K562 (cell line): ENCODE measurements around the gene UBE2G2. TPM values are rescaled to one million over a fixed set of nuclear protein-coding genes. Genes with fewer than 3 reads are reported as not detected.

Source experiments
- ATAC-seq: fragments of 200-7000 bp; cut with Tn5 transposase; 3 replicates; pipeline ENCODE4 v1.9.1; 2020; ENCODE audit warnings: moderate library complexity
- BruUV-seq: library from RNA; stranded (reverse); fragments of 400-500 nt; replicated peaks from 2 replicates; lab custom pipeline; 2021; lab: Mats Ljungman, UMichigan
- CTCF ChIA-PET: fragments of 300-600 bp; formaldehyde crosslinking; extraction: SDS; loops from one replicate; lab custom pipeline; 2021; ENCODE audit warnings: low intra/inter-chr PET ratio; lab: Yijun Ruan, JAX
- POLR2A ChIA-PET: fragments of 300-600, 350-650 bp; sonication (Branson Sonifier 250); formaldehyde crosslinking; extraction: SDS; loops from one replicate; lab custom pipeline; 2021; ENCODE audit warnings: antibody characterized with exemption, inconsistent platforms; lab: Yijun Ruan, JAX
- DNase-seq, 4 experiments: peaks; one replicate each; pipeline versions ENCODE4 v3.0.0 to v3.0.0-alpha.2; 2011 to 2018; ENCODE audit warnings: low spot score in 3 of 4, mixed read lengths in 3 of 4; ENCODE audit errors: extremely low read depth in 1 of 4
- FAIRE-seq: peaks from 2 replicates; lab custom pipeline; 2011; peaks lifted over from hg19 to GRCh38; lab: Jason Lieb, UNC
- H2AFZ ChIP-seq: 2 replicates; pipeline ENCODE4 v1.6.0; 2011; ENCODE audit warnings: low read depth, low read length, control low read depth, inconsistent platforms
- H3K27ac ChIP-seq: fragments of 200-600 bp; 3 replicates; pipeline ENCODE4 v1.8.0; 2011; ENCODE audit warnings: low read depth, mild to moderate bottlenecking, control low read depth, inconsistent platforms, low read length, moderate library complexity, mixed read lengths; ENCODE audit errors: extremely low read depth
- H3K27me3 ChIP-seq, 2 experiments: fragments of 300-600 bp in 1 of 2; 2 replicates in 1 of 2; 3 replicates in 1 of 2; pipeline versions ENCODE4 v1.6.0 to v1.8.0; 2011; ENCODE audit warnings: inconsistent platforms in 2 of 2, low read length in 2 of 2, mild to moderate bottlenecking in 1 of 2, mixed read lengths in 1 of 2, moderate library complexity in 1 of 2; ENCODE audit not compliant: control insufficient read depth in 2 of 2, insufficient read depth in 2 of 2
- H3K36me3 ChIP-seq: fragments of 300-600 bp; 3 replicates; pipeline ENCODE4 v1.8.0; 2011; ENCODE audit warnings: mild to moderate bottlenecking, low read length, inconsistent platforms; ENCODE audit not compliant: control insufficient read depth, insufficient read depth
- H3K4me1 ChIP-seq, 2 experiments: fragments of 200-600 bp in 1 of 2; replicated peaks in 1 of 2; 2 replicates in 1 of 2; 3 replicates in 1 of 2; pipeline versions ENCODE4 v1.5.1 to v1.8.0; 2011; ENCODE audit warnings: inconsistent platforms in 2 of 2, low read length in 2 of 2, mild to moderate bottlenecking in 1 of 2, mixed read lengths in 1 of 2, moderate library complexity in 1 of 2; ENCODE audit not compliant: control insufficient read depth in 2 of 2, insufficient read depth in 2 of 2
- H3K4me2 ChIP-seq: 2 replicates; pipeline ENCODE4 v1.6.1; 2011; ENCODE audit warnings: low read length, control low read depth, inconsistent platforms, mixed read lengths; ENCODE audit not compliant: insufficient read depth
- H3K4me3 ChIP-seq: fragments of 200-600 bp; sonication (generic), shearing (Covaris generic); 2 replicates; pipeline ENCODE4 v1.5.1; 2016; ENCODE audit warnings: control low read depth, inconsistent platforms
- H3K79me2 ChIP-seq: fragments of 200-600 bp; 3 replicates; pipeline ENCODE4 v1.8.0; 2011; ENCODE audit warnings: low read length, inconsistent platforms; ENCODE audit not compliant: control insufficient read depth, insufficient read depth
- H3K9ac ChIP-seq, 2 experiments: 2 replicates each; pipeline versions ENCODE4 v1.6.0 to v1.6.1; 2011; ENCODE audit warnings: low read depth in 2 of 2, low read length in 2 of 2, control low read depth in 1 of 2, inconsistent platforms in 1 of 2, mild to moderate bottlenecking in 1 of 2, mixed read lengths in 1 of 2; ENCODE audit not compliant: insufficient read depth in 1 of 2
- H3K9me1 ChIP-seq: one replicate; pipeline ENCODE4 v1.6.0; 2011; ENCODE audit warnings: inconsistent platforms, mild to moderate bottlenecking, low read length, moderate library complexity; ENCODE audit not compliant: control insufficient read depth, insufficient read depth
- H3K9me3 ChIP-seq: replicated peaks from 2 replicates; pipeline ENCODE4 v1.5.1; 2011; ENCODE audit warnings: low read depth, low read length, inconsistent platforms; ENCODE audit not compliant: control insufficient read depth, insufficient read depth
- H4K20me1 ChIP-seq: replicated peaks from 2 replicates; pipeline ENCODE4 v1.6.1; 2011; ENCODE audit warnings: low read length, inconsistent platforms, mixed read lengths; ENCODE audit not compliant: control insufficient read depth, insufficient read depth
- ARID2 ChIP-seq: fragments of 450-650 bp; IDR thresholded peaks from 2 replicates; pipeline ENCODE4 v1.6.1; 2017; ENCODE audit warnings: antibody characterized with exemption, mild to moderate bottlenecking
- ARNT ChIP-seq, 2 experiments: fragments of 450-650 bp; IDR thresholded peaks; 2 replicates each; pipeline ENCODE4 v1.6.1; 2016; ENCODE audit warnings: mild to moderate bottlenecking in 1 of 2
- CC2D1A ChIP-seq: fragments of 450-650 bp; IDR thresholded peaks from 2 replicates; pipeline ENCODE4 v1.6.1; 2017; ENCODE audit warnings: mild to moderate bottlenecking
- FOXK2 ChIP-seq, 2 experiments: fragments of 450-650 bp; IDR thresholded peaks in 1 of 2; conservative IDR thresholded peaks in 1 of 2; 2 replicates each; pipeline ENCODE4 v1.6.1; 2016; ENCODE audit warnings: low read depth in 2 of 2, mild to moderate bottlenecking in 1 of 2
- GATA2 ChIP-seq: sonication (generic); formaldehyde crosslinking; IDR thresholded peaks from 2 replicates; pipeline ENCODE4 v1.4.0; 2020; ENCODE audit warnings: mild to moderate bottlenecking, missing genetic modification reagents
- LEF1 ChIP-seq: fragments of 450-650 bp; IDR thresholded peaks from 2 replicates; pipeline ENCODE4 v1.6.1; 2016; ENCODE audit warnings: mild to moderate bottlenecking
- MLLT1 ChIP-seq, 2 experiments: fragments of 450-650 bp; IDR thresholded peaks; 2 replicates each; pipeline ENCODE4 v1.6.1; 2016
- NBN ChIP-seq: fragments of 450-650 bp; IDR thresholded peaks from 2 replicates; pipeline ENCODE4 v1.6.1; 2016; ENCODE audit warnings: low read depth, mild to moderate bottlenecking
- NR2C1 ChIP-seq, 2 experiments: fragments of 450-650 bp; IDR thresholded peaks; 2 replicates each; pipeline ENCODE4 v1.6.1; 2017; ENCODE audit warnings: mild to moderate bottlenecking in 2 of 2, antibody characterized with exemption in 1 of 2, inconsistent platforms in 1 of 2, missing compliant biosample characterization in 1 of 2, missing genetic modification characterization in 1 of 2
- PKNOX1 ChIP-seq: fragments of 450-650 bp; IDR thresholded peaks from 2 replicates; pipeline ENCODE4 v1.6.1; 2016
- RAD21 ChIP-seq, 2 experiments: fragments of 250-450 bp in 1 of 2; fragments of 450-650 bp in 1 of 2; sonication (Bioruptor Pico) in 1 of 2; formaldehyde crosslinking in 1 of 2; IDR thresholded peaks in 1 of 2; conservative IDR thresholded peaks in 1 of 2; 2 replicates each; pipeline versions ENCODE4 v1.4.0 to v1.8.0; 2020 to 2022; ENCODE audit warnings: mild to moderate bottlenecking in 2 of 2, moderate library complexity in 1 of 2
- RAD51 ChIP-seq: fragments of 450-650 bp; IDR thresholded peaks from 2 replicates; pipeline ENCODE4 v1.7.1; 2016; ENCODE audit warnings: low read depth, mild to moderate bottlenecking, borderline replicate concordance
- SMC3 ChIP-seq: conservative IDR thresholded peaks from 2 replicates; pipeline ENCODE4 v1.6.1; 2011; ENCODE audit warnings: low read depth, low read length, improper control_type of control experiment; ENCODE audit not compliant: insufficient read depth
- ZFX ChIP-seq: sonication (generic); formaldehyde crosslinking; IDR thresholded peaks from 2 replicates; pipeline ENCODE4 v1.8.0; 2022; ENCODE audit warnings: mild to moderate bottlenecking, missing genetic modification reagents, moderate library complexity
- ZNF584 ChIP-seq: fragments of 200-800 bp; sonication (Bioruptor generic); IDR thresholded peaks from 2 replicates; pipeline ENCODE4 v1.6.1; 2016; ENCODE audit warnings: low read depth, mild to moderate bottlenecking, missing genetic modification characterization, missing compliant biosample characterization
- ZNF668 ChIP-seq: fragments of 250-450 bp; sonication (Bioruptor Pico); IDR thresholded peaks from 2 replicates; pipeline ENCODE4 v1.8.0; 2022; ENCODE audit warnings: mild to moderate bottlenecking, inconsistent platforms
- WGBS: fragments of 100-300 bp; shearing (Covaris generic); methylation state at CpG from one replicate; pipeline ENCODE4 v1.1.6; 2016; ENCODE audit warnings: low coverage, mixed read lengths; ENCODE audit not compliant: insufficient coverage; ENCODE audit errors: missing lambda C conversion rate; 5-methylcytosine and 5-hydroxymethylcytosine counted together
- in situ Hi-C: fragments of 300-500 bp; cut with MboI; formaldehyde crosslinking; loops from 4 replicates; pipeline ENCODE4 v1.15.0; 2018; ENCODE audit warnings: inconsistent platforms, mixed read lengths
- intact Hi-C: fragments of 100-400 bp; cut with micrococcal nuclease; formaldehyde crosslinking; loops from 2 replicates; pipeline ENCODE4 v1.14.2; 2022
- polyA plus RNA-seq, 8 experiments: library from polyadenylated mRNA; depleted of rRNA in 4 of 8; stranded (reverse) in 5 of 8; unstranded in 3 of 8; fragments of >200 nt; fragmentation: Nextera tagmentation in 2 of 8; fragmentation: Illumina TruSeq in 1 of 8; extraction: Ambion mirVana in 2 of 8; extraction: Trizol in 1 of 8; gene quantifications; 2 replicates each; pipeline versions ENCODE4 v1.2.1 to v1.2.3, GENCODE V29; 2011 to 2014; ENCODE audit warnings: inconsistent platforms in 1 of 8, missing spikeins in 1 of 8
- total RNA-seq, 7 experiments: library from RNA; depleted of rRNA in 6 of 7; stranded (reverse); fragments of >200 nt in 6 of 7; fragmentation: Illumina TruSeq in 2 of 7; extraction: Trizol in 2 of 7; gene quantifications; 2 replicates each; pipeline versions ENCODE4 v1.2.1 to v1.2.3, GENCODE V29; 2011 to 2021; ENCODE audit warnings: low replicate concordance in 1 of 7
- TF ChIP-seq, protein P1 (sequence below): fragments of 450-650 bp; formaldehyde crosslinking; IDR thresholded peaks from 2 replicates; pipeline ENCODE4 v1.4.0; 2020; ENCODE audit warnings: mild to moderate bottlenecking, moderate library complexity

Gene UBE2G2
- total and polyA plus RNA-seq, 9 of the 15 experiments (the other 6 are each of a cell fraction or from before 2014, with no cell fraction given) = 47.5 to 225 (median 140) TPM

DNA sequence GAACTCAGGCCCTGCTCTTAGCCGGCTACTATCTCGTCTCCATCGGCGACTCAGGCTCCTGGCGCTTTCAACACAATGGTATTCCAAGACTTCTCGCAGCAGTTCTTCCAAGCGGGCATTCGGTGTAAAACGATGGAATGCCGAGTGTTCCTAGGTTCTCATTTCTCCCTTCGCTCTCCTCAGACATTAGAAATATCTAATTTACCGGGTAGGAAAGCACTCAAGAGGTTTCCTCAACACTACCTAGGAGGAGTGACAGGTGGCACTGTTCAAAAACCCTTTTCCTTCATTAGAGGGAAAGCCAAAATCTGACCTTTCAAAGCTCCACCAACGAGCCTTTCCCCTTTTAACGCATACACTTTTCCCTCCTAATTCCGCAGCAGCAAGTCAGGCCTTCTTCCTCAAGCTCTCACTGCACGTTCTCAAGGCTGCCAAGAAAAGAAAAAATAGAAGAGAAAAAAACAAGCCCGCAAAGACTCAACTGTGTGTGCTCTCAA, 601 bp downstream of the UBE2G2 start:
- in situ Hi-C loops (no loop called here), intact Hi-C loops (loop anchor here (2.0 to 5.0 kb wide), 3 partner anchors 46 to 132 kb away; no protein-coding TSS in a partner anchor)
- Histone ChIP-seq H3K4me1 (peaks cover 19 to 27% of the 10 kb centered on the region in 2 experiments), H3K4me2 (peak overlapping the region; percentile 95), H3K36me3 (peaks cover 78% of the 10 kb centered on the region), H3K4me3 (peak overlapping the region; percentile 83), H3K27me3 (no peaks in the 10 kb centered on the region), H2AFZ (peak overlapping the region; percentile 91), H4K20me1 (peaks cover 8% of the 10 kb centered on the region; the same call in 1 of the 2 replicates), H3K79me2 (peaks cover 76% of the 10 kb centered on the region), H3K9me3 (no peaks in the 10 kb centered on the region; the same call in 1 of the 2 replicates), H3K27ac (peak overlapping the region; percentile 93), H3K9ac (peak overlapping the region; percentile 83 to 97), H3K9me1 (no peaks in the 10 kb centered on the region)
- ATAC-seq = peak; percentile 68
- ChIA-PET POLR2A (interaction anchor here (0.6 to 5.5 kb wide), 20 partner anchors 7 to 540 kb away, joined by 3 to 33 read pairs (median 3); partner anchors contain the start of genes PTTG1IP and SUMO3), CTCF (interaction anchor here (0.7 to 1.4 kb wide), 8 partner anchors 34 to 132 kb away, joined by 3 to 5 read pairs (median 4); no protein-coding TSS in a partner anchor)
- 0% methylated on average over 17 of the region's 17 CpGs for WGBS
- peak; percentile 83 for FAIRE-seq
- BruUV-seq = TSS peak; percentile 38
- peak; percentile 41 to 72 (median 62) for DNase-seq
- peak; percentile 14; the same call in 1 of the 2 replicates for TF ChIP-seq ZFX (CRISPR knock-in tag)
- no peak for TF ChIP-seq RAD51
- TF ChIP-seq CC2D1A = 0 out of 2 replicates have a peak, but pooled peaks have one; percentile 23
- TF ChIP-seq, protein P1, sequence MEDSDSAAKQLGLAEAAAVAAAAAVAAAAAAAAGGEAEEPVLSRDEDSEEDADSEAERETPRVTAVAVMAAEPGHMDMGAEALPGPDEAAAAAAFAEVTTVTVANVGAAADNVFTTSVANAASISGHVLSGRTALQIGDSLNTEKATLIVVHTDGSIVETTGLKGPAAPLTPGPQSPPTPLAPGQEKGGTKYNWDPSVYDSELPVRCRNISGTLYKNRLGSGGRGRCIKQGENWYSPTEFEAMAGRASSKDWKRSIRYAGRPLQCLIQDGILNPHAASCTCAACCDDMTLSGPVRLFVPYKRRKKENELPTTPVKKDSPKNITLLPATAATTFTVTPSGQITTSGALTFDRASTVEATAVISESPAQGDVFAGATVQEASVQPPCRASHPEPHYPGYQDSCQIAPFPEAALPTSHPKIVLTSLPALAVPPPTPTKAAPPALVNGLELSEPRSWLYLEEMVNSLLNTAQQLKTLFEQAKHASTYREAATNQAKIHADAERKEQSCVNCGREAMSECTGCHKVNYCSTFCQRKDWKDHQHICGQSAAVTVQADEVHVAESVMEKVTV (CRISPR knock-in tag) = 0 out of 2 replicates have a peak, but pooled peaks have one; percentile 21
- TF ChIP-seq LEF1 = 0 out of 2 replicates have a peak, but pooled peaks have one; percentile 23
- 0 out of 4 replicates have a peak, but pooled peaks of 1 of the 2 experiments have one; percentile 43 for TF ChIP-seq MLLT1 (IDR thresholded peaks at IDR 0.05)
- peak; percentile 13; the same call in 1 of the 2 replicates for TF ChIP-seq SMC3
- peak; percentile 14; the same call in 1 of the 2 replicates for TF ChIP-seq GATA2 (CRISPR knock-in tag)
- no peak for TF ChIP-seq NR2C1 (IDR thresholded peaks at IDR 0.05)
- TF ChIP-seq NR2C1 (tag; IDR thresholded peaks at IDR 0.05) = peak; percentile 18
- 0 out of 4 replicates have a peak, but pooled peaks of 1 of the 2 experiments have one; percentile 2 for TF ChIP-seq FOXK2 (conservative IDR thresholded peaks at IDR 0.05 in 1 of 2, IDR thresholded peaks at IDR 0.05 in 1 of 2; ENCODE audit: low read depth in 2 of 2)
- TF ChIP-seq ARNT (IDR thresholded peaks at IDR 0.05) = peak in 1 of 2 experiments; percentile 26; a peak in 1 of 4 replicates
- TF ChIP-seq PKNOX1 = peak; percentile 76
- 0 out of 2 replicates have a peak, but pooled peaks have one; percentile 5 for TF ChIP-seq ARID2
- 0 out of 2 replicates have a peak, but pooled peaks have one; percentile 18 for TF ChIP-seq ZNF584 (CRISPR knock-in tag)
- TF ChIP-seq NBN = peak; percentile 43; the same call in 1 of the 2 replicates
- peak; percentile 47 to 63; a peak in 3 of 4 replicates for TF ChIP-seq RAD21 (CRISPR knock-in tag; conservative IDR thresholded peaks at IDR 0.05 in 1 of 2, IDR thresholded peaks at IDR 0.05 in 1 of 2)
- TF ChIP-seq ZNF668 = no peak
